WERI-Rb-1 (cell line): ENCODE measurements around the gene PCK1.

Experiments
- DNase-seq: peaks from one replicate; pipeline ENCODE4 v3.0.0-alpha.2; 2020
- H3K27ac ChIP-seq: fragments of 250-450 bp; sonication (Bioruptor Pico); 2 replicates; pipeline ENCODE4 v1.5.1; 2020; ENCODE audit warnings: mild to moderate bottlenecking, moderate library complexity
- H3K27me3 ChIP-seq: fragments of 250-450 bp; sonication (Bioruptor Pico); 2 replicates; pipeline ENCODE4 v1.5.1; 2021; ENCODE audit warnings: mild to moderate bottlenecking, low read depth, moderate library complexity; ENCODE audit not compliant: insufficient read depth, severe bottlenecking
- H3K36me3 ChIP-seq: fragments of 250-450 bp; sonication (Bioruptor Pico); 2 replicates; pipeline ENCODE4 v1.5.1; 2020; ENCODE audit warnings: mild to moderate bottlenecking, moderate library complexity
- H3K4me3 ChIP-seq: 2 replicates; pipeline ENCODE4 v1.5.1; 2011; ENCODE audit warnings: low read depth, mild to moderate bottlenecking, control low read depth, low read length
- H3K9me3 ChIP-seq: fragments of 250-450 bp; sonication (Bioruptor Pico); 2 replicates; pipeline ENCODE4 v1.5.1; 2021; ENCODE audit warnings: mild to moderate bottlenecking, moderate library complexity; ENCODE audit not compliant: severe bottlenecking
- CTCF ChIP-seq: IDR thresholded peaks from 2 replicates; pipeline ENCODE4 v1.5.1; 2011; ENCODE audit warnings: low read depth, mild to moderate bottlenecking, control low read depth, inconsistent platforms, low read length

The PCK1 gene

GRCh38 chr20:57537822-57538221 is 23.1 kb upstream of the PCK1 start:
- no peak for DNase-seq
- Histone ChIP-seq H3K9me3 (peaks cover 16% of the 10 kb centered on the region), H3K27me3 (peaks cover 2% of the 10 kb centered on the region), H3K36me3 (no peaks in the 10 kb centered on the region), H3K27ac (no peak overlapping the region), H3K4me3 (no peak overlapping the region)
- TF ChIP-seq CTCF = no peak

GRCh38 chr20:57539889-57540288 is 21.0 kb upstream of the PCK1 start:
- Histone ChIP-seq H3K27me3 (peaks cover 5% of the 10 kb centered on the region), H3K36me3 (no peaks in the 10 kb centered on the region), H3K9me3 (peaks cover 13% of the 10 kb centered on the region), H3K27ac (no peak overlapping the region), H3K4me3 (no peak overlapping the region)
- no peak for DNase-seq
- TF ChIP-seq CTCF = no peak

GRCh38 chr20:57540890-57541580 is 19.9 kb upstream of the PCK1 start:
- peak; percentile 25 for DNase-seq
- Histone ChIP-seq H3K36me3 (no peaks in the 10 kb centered on the region), H3K4me3 (no peak overlapping the region), H3K27me3 (peaks cover 6% of the 10 kb centered on the region), H3K27ac (no peak overlapping the region), H3K9me3 (peaks cover 10% of the 10 kb centered on the region)
- TF ChIP-seq CTCF = no peak

GRCh38 chr20:57543754-57544153 is 17.2 kb upstream of the PCK1 start:
- Histone ChIP-seq H3K27me3 (peaks cover 6% of the 10 kb centered on the region), H3K4me3 (no peak overlapping the region), H3K9me3 (no peaks in the 10 kb centered on the region), H3K27ac (no peak overlapping the region), H3K36me3 (no peaks in the 10 kb centered on the region)
- TF ChIP-seq CTCF = no peak
- no peak for DNase-seq

- Histone ChIP-seq H3K27ac (no peak overlapping the region), H3K9me3 (no peaks in the 10 kb centered on the region), H3K4me3 (no peak overlapping the region), H3K36me3 (no peaks in the 10 kb centered on the region), H3K27me3 (peaks cover 6% of the 10 kb centered on the region)
- no peak for DNase-seq
- TF ChIP-seq CTCF = no peak
These were observed 15.9 kb upstream of the PCK1 start for GRCh38 chr20:57544838-57545564.
